Vagina (tissue), 2 donors: ENCODE data around the gene TUBGCP2.

Experiments
- POLR2A ChIP-seq, 2 donors: fragments of 450-650 bp; IDR thresholded peaks; one replicate each; pipeline ENCODE4 v1.6.1; 2017; ENCODE audit warnings: antibody characterized with exemption in 2 of 2, mild to moderate bottlenecking in 2 of 2, moderate library complexity in 2 of 2
- POLR2AphosphoS5 ChIP-seq, 2 donors: sonication (generic); formaldehyde crosslinking; IDR thresholded peaks; one replicate each; pipeline ENCODE4 v1.9.0; 2017; ENCODE audit warnings: antibody characterized with exemption in 2 of 2, mild to moderate bottlenecking in 2 of 2, low read depth in 1 of 2; ENCODE audit not compliant: insufficient read depth in 1 of 2
- TF ChIP-seq, protein P1 (sequence below), 3 experiments: fragments of 450-650 bp in 2 of 3; fragments of 200-600 bp in 1 of 3; sonication (generic) in 1 of 3; IDR thresholded peaks; one replicate each; pipeline ENCODE4 v1.5.1; 2017 to 2019; ENCODE audit warnings: antibody characterized with exemption in 3 of 3, mild to moderate bottlenecking in 2 of 3, moderate library complexity in 2 of 3

DNA sequence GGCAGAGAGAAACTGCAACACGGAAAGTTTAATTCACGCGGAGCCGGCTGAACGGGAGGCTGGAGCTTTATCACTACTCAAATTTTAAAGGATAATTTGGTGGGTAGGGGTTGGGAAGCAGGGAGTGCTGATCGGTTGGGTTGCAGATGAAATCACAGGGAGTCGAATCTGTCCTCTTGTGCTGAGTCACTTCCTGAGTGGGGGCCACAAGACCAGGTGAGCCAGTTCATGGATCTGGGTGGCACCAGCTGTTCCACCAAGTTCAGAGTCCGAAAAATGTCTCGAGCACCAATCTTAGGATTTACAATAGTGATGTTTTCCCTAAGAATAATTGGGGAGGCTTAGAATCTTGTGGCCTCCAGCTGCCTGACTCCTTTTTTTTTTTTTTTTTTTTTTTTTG is 34.9 kb upstream of the TUBGCP2 start:
- TF ChIP-seq, protein P1, sequence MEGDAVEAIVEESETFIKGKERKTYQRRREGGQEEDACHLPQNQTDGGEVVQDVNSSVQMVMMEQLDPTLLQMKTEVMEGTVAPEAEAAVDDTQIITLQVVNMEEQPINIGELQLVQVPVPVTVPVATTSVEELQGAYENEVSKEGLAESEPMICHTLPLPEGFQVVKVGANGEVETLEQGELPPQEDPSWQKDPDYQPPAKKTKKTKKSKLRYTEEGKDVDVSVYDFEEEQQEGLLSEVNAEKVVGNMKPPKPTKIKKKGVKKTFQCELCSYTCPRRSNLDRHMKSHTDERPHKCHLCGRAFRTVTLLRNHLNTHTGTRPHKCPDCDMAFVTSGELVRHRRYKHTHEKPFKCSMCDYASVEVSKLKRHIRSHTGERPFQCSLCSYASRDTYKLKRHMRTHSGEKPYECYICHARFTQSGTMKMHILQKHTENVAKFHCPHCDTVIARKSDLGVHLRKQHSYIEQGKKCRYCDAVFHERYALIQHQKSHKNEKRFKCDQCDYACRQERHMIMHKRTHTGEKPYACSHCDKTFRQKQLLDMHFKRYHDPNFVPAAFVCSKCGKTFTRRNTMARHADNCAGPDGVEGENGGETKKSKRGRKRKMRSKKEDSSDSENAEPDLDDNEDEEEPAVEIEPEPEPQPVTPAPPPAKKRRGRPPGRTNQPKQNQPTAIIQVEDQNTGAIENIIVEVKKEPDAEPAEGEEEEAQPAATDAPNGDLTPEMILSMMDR (IDR thresholded peaks at IDR 0.05) = no peak
- TF ChIP-seq POLR2AphosphoS5 (IDR thresholded peaks at IDR 0.05; ENCODE audit: insufficient read depth in 1 of 2, low read depth in 1 of 2) (no peak), POLR2A (IDR thresholded peaks at IDR 0.05) (no peak)
